ENCODE data around the gene RPP40. TPM values are rescaled to one million over a fixed set of nuclear protein-coding genes. Genes with fewer than 3 reads are reported as not detected.

Gene RPP40
- total and polyA plus RNA-seq, 8 donors = 3.3 to 7.3 (median 4.9) TPM; not detected in 2

DNA sequence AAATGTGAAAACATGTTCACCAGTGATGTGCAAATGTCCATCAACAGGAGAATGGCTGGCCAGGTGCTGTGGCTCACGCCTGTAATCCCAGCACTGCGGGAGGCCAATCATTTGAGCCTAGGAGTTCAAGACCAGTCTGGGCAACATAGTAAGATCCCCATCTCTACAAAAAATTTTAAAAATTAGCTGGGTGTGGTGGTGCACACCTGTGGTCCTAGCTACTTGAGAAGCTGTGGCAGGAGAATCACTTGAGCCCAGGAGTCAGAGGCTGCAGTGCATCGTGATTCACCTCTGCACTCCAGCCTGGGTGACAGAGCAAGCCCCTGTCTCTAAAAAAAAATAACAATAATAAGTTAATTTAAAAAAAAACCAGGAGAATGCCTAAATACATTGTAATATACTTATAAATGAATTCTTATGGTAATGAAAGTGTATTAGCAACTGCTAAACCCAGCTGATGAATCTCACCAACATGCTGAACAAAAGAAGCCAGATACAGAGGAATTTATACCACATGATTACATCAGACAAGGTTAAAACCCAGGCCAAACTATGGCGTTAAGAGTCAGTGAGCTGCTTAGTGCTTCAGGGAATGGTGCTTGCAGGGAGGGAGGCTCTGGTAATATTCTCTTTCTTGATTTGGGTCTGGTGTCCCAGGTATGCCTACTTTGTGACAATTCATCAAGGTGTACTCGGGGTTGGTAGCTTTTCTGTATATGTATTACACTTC lies 36.4 kb downstream of the RPP40 start:
- Histone ChIP-seq H3K27ac (no peak overlapping the region), H3K27me3 (no peaks in the 10 kb centered on the region), H3K36me3 (no peaks in the 10 kb centered on the region), H3K4me1 (peaks cover 0 to 13% (median 0%) of the 10 kb centered on the region in 4 donors), H3K9me3 (no peaks in the 10 kb centered on the region), H3K4me3 (no peak overlapping the region)
- intact Hi-C loops (cut with DNase I; ENCODE audit: low total_unique reads) = no loop called here
- DNase-seq = no peak
- TF ChIP-seq, protein P1, sequence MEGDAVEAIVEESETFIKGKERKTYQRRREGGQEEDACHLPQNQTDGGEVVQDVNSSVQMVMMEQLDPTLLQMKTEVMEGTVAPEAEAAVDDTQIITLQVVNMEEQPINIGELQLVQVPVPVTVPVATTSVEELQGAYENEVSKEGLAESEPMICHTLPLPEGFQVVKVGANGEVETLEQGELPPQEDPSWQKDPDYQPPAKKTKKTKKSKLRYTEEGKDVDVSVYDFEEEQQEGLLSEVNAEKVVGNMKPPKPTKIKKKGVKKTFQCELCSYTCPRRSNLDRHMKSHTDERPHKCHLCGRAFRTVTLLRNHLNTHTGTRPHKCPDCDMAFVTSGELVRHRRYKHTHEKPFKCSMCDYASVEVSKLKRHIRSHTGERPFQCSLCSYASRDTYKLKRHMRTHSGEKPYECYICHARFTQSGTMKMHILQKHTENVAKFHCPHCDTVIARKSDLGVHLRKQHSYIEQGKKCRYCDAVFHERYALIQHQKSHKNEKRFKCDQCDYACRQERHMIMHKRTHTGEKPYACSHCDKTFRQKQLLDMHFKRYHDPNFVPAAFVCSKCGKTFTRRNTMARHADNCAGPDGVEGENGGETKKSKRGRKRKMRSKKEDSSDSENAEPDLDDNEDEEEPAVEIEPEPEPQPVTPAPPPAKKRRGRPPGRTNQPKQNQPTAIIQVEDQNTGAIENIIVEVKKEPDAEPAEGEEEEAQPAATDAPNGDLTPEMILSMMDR (IDR thresholded peaks at IDR 0.05) = no peak
- TF ChIP-seq POLR2A (IDR thresholded peaks at IDR 0.05) (no peak), EP300 (IDR thresholded peaks at IDR 0.05) (no peak), POLR2AphosphoS5 (IDR thresholded peaks at IDR 0.05) (no peak)
- 81 to 87% (median 86%) methylated on average over 5 of the region's 5 CpGs for WGBS, 5 donors

DNA sequence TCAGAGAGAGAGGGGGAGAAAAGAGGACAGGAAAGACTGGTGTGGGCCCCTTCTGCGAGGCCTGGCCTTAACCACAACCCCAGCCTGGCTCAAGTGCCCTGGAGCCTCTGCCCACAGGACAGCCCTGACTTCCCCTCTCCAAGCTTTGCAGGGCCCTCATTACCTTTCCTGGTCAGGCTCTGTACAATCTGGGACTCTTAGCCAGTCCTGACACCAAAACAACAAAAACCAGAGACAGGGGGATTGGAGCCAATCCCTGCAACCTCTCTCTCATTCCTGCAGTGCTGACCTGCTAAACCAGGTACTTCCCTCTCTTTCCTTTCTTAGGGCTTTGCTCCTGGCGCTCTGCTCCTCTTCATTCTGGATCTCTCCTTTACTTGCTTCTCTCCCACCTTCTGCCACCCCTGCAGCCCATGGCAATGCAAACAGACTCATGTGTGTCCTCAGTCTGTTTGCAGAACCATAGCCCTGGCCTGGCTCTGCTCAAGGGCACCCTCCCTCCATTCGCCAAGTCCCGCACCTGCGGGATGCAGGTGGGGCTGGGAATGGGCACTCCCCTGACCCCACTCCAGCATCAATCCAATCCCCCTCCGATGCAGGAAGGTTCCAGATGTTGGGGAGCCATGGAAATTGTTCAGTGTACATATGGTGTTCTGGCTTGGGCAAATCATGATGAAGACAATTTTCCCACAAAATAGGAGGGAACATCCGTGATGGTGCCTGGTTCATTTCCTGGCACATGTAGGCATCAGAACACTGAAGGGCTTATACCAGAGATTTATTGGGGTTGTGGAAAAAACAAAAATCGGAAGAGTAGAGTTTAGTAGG lies 38.1 kb downstream of the RPP40 start:
- H3K9me3 ChIP-seq = no peaks in the 10 kb centered on the region
- DNase-seq = no peak
- 67 to 85% (median 79%) methylated on average over 8 of the region's 8 CpGs for WGBS, 5 donors
- TF ChIP-seq POLR2A (IDR thresholded peaks at IDR 0.05) = no peak
- TF ChIP-seq, protein P1 (IDR thresholded peaks at IDR 0.05) = no peak
- no peak for TF ChIP-seq EP300 (IDR thresholded peaks at IDR 0.05)
- TF ChIP-seq POLR2AphosphoS5 (IDR thresholded peaks at IDR 0.05) = no peak
- H3K36me3 ChIP-seq = no peaks in the 10 kb centered on the region
- H3K4me3 ChIP-seq = no peak overlapping the region
- no peaks in the 10 kb centered on the region for H3K27me3 ChIP-seq
- H3K4me1 ChIP-seq = peaks cover 0 to 13% (median 0%) of the 10 kb centered on the region in 4 donors
- no peak overlapping the region for H3K27ac ChIP-seq
- intact Hi-C loops (cut with DNase I; ENCODE audit: low total_unique reads) = no loop called here

DNA sequence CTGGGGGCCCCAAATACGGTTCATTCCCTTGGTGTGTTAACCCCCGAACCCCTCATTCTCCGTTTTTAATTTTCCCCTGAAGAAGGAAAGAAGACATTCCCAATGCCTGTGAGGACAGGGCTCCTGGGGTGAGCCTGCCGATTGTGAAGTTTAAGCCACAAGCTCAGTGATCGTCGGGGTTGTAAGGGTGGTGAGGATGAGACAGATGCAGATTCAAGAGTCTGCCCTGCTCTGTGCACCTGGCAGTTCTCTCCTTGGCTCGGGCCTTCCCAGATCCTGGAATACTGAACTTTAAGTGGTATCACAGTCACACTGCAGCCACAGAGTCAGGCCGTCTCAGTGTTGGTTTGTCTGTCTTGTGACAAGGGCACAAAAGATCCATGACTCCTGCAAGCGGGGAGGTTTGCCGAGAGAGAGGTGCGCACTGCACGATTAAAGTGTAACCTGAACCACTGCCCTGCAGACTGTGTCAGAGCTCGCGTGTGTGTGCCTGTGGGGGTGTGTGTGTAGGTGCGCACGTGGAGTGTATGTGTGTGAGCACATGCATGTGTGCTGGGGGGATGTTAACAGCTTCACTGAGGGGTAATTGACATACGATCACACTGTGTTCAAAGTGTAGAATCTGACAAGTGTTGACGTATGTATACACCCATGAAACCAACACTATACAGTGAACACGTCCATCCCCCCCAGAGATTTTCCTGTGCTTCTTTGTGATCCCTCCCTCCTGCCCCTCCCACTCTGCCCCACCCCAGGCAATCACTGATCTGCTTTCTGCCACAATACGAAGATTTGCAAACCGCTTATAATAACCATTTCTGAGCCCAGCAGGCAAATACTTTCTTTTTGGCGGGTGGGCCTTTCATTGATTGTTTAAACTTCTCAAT lies 38.9 kb downstream of the RPP40 start:
- Histone ChIP-seq H3K36me3 (no peaks in the 10 kb centered on the region), H3K27ac (no peak overlapping the region), H3K4me3 (no peak overlapping the region), H3K4me1 (peaks cover 0 to 13% (median 0%) of the 10 kb centered on the region in 4 donors), H3K9me3 (no peaks in the 10 kb centered on the region), H3K27me3 (no peaks in the 10 kb centered on the region)
- peak in 1 of 2 donors; percentile 31 for DNase-seq
- intact Hi-C loops (cut with DNase I; ENCODE audit: low total_unique reads) = no loop called here
- TF ChIP-seq POLR2AphosphoS5 (IDR thresholded peaks at IDR 0.05) (no peak), EP300 (IDR thresholded peaks at IDR 0.05) (no peak), POLR2A (IDR thresholded peaks at IDR 0.05) (no peak)
- TF ChIP-seq, protein P1 (IDR thresholded peaks at IDR 0.05) = no peak
- WGBS, 5 donors = 49 to 69% (median 62%) methylated on average over 22 of the region's 22 CpGs

DNA sequence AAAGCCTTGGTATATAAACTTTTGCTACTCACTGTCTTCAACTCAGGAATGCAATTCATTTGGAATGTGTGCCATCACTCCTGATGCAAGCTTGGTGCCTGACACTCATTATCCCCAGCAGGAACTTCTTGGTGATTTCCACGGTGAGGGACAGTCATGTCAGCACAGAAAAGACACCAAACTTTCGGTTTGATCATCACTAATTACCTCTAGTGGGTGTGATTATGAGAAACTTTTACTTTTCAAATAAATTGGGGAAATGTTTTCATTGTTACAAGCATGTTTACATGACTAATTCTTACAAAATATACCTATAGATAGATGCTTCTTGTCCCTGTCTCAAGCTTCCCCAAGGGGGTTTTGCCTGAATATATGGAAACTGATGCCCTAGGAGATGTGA lies 40.9 kb downstream of the RPP40 start:
- H3K27ac ChIP-seq = no peak overlapping the region
- no peaks in the 10 kb centered on the region for H3K27me3 ChIP-seq
- no peaks in the 10 kb centered on the region for H3K36me3 ChIP-seq
- DNase-seq = no peak
- intact Hi-C loops (cut with DNase I; ENCODE audit: low total_unique reads) = no loop called here
- TF ChIP-seq, protein P1 (IDR thresholded peaks at IDR 0.05) = no peak
- H3K4me1 ChIP-seq = peaks cover 0 to 13% (median 0%) of the 10 kb centered on the region in 4 donors
- 64 to 90% (median 73%) methylated on average over 2 of the region's 2 CpGs for WGBS, 5 donors
- H3K4me3 ChIP-seq = no peak overlapping the region
- no peaks in the 10 kb centered on the region for H3K9me3 ChIP-seq

Data from stomach (tissue), 9 donors.